ENCODE results near the gene GMPS.
A peak's percentile ranks its signal among the peaks of the same experiment; 100 is the strongest.

The GMPS gene

GRCh38 chr3:155871746-155872158, 1.3 kb downstream of the GMPS start:
- Mint-ChIP-seq H3K27ac (peak overlapping the region; percentile 88 to 94 (median 90)), H3K4me3 (peak overlapping the region; percentile 93 to 99 (median 98)), H3K27me3 (ENCODE audit: low read depth) (no peaks in the 10 kb centered on the region), H3K4me1 (peaks cover 31% of the 10 kb centered on the region), H3K36me3 (ENCODE audit: low read depth) (no peaks in the 10 kb centered on the region), H3K9me3 (no peaks in the 10 kb centered on the region)
- TF ChIP-seq CTCF (IDR thresholded peaks at IDR 0.05; ENCODE audit: unreplicated experiment in 3 of 3) = no peak

- peak overlapping the region; percentile 37 to 88 (median 60) for H3K27ac Mint-ChIP-seq
- H3K4me1 Mint-ChIP-seq = peaks cover 39% of the 10 kb centered on the region
- no peaks in the 10 kb centered on the region for H3K36me3 Mint-ChIP-seq (ENCODE audit: low read depth)
- no peaks in the 10 kb centered on the region for H3K27me3 Mint-ChIP-seq (ENCODE audit: low read depth)
- TF ChIP-seq CTCF (IDR thresholded peaks at IDR 0.05; ENCODE audit: unreplicated experiment in 3 of 3) = no peak
- no peaks in the 10 kb centered on the region for H3K9me3 Mint-ChIP-seq
- peak overlapping the region; percentile 25 to 99 (median 98) for H3K4me3 Mint-ChIP-seq
Observed at GRCh38 chr3:155872904-155873646, 2.6 kb downstream of the GMPS start.

GRCh38 chr3:155876037-155876436, 5.6 kb downstream of the GMPS start:
- peak overlapping the region; percentile 47 to 66 (median 62) for H3K27ac Mint-ChIP-seq
- H3K4me3 Mint-ChIP-seq = peak overlapping the region in 1 of 3 experiments; percentile 34

GRCh38 chr3:155876503-155876902, 6.1 kb downstream of the GMPS start:
- H3K4me1 Mint-ChIP-seq = peaks cover 39% of the 10 kb centered on the region
- no peaks in the 10 kb centered on the region for H3K9me3 Mint-ChIP-seq
- TF ChIP-seq CTCF (IDR thresholded peaks at IDR 0.05; ENCODE audit: unreplicated experiment in 3 of 3) = no peak
- no peaks in the 10 kb centered on the region for H3K27me3 Mint-ChIP-seq (ENCODE audit: low read depth)
- peak overlapping the region; percentile 47 to 66 (median 62) for H3K27ac Mint-ChIP-seq
- no peaks in the 10 kb centered on the region for H3K36me3 Mint-ChIP-seq (ENCODE audit: low read depth)
- peak overlapping the region in 1 of 3 experiments; percentile 34 for H3K4me3 Mint-ChIP-seq

More at GRCh38 chr3:155876037-155876436, 5.6 kb downstream of the GMPS start:
- H3K36me3 Mint-ChIP-seq (ENCODE audit: low read depth) = no peaks in the 10 kb centered on the region
- H3K9me3 Mint-ChIP-seq = no peaks in the 10 kb centered on the region
- peaks cover 39% of the 10 kb centered on the region for H3K4me1 Mint-ChIP-seq
- H3K27me3 Mint-ChIP-seq (ENCODE audit: low read depth) = no peaks in the 10 kb centered on the region
- no peak for TF ChIP-seq CTCF (IDR thresholded peaks at IDR 0.05; ENCODE audit: unreplicated experiment in 3 of 3)

- Mint-ChIP-seq H3K27ac (no peak overlapping the region), H3K36me3 (ENCODE audit: low read depth) (no peaks in the 10 kb centered on the region), H3K4me3 (no peak overlapping the region), H3K4me1 (peaks cover 31% of the 10 kb centered on the region), H3K9me3 (no peaks in the 10 kb centered on the region), H3K27me3 (ENCODE audit: low read depth) (no peaks in the 10 kb centered on the region)
- no peak for TF ChIP-seq CTCF (IDR thresholded peaks at IDR 0.05; ENCODE audit: unreplicated experiment in 3 of 3)
Observed at GRCh38 chr3:155880286-155880685, 9.8 kb downstream of the GMPS start.

- no peaks in the 10 kb centered on the region for H3K36me3 Mint-ChIP-seq (ENCODE audit: low read depth)
Observed at GRCh38 chr3:155884292-155884691, 13.8 kb downstream of the GMPS start.

More at GRCh38 chr3:155884292-155884691, 13.8 kb downstream of the GMPS start:
- no peak overlapping the region for H3K4me3 Mint-ChIP-seq
- H3K27me3 Mint-ChIP-seq (ENCODE audit: low read depth) = no peaks in the 10 kb centered on the region
- H3K27ac Mint-ChIP-seq = no peak overlapping the region
- no peak for TF ChIP-seq CTCF (IDR thresholded peaks at IDR 0.05; ENCODE audit: unreplicated experiment in 3 of 3)
- H3K9me3 Mint-ChIP-seq = no peaks in the 10 kb centered on the region
- peaks cover 20% of the 10 kb centered on the region for H3K4me1 Mint-ChIP-seq

All from nephron (organoid).